Osteocyte (in vitro differentiated cells): ENCODE measurements around the gene ATRNL1. TPM values are rescaled to one million over a fixed set of nuclear protein-coding genes. Genes with fewer than 3 reads are reported as not detected.
A peak's percentile ranks its signal among the peaks of the same experiment; 100 is the strongest.
"Not testable (repeated sequence)": the region's sequence is repeated elsewhere in the genome, so short reads cannot be mapped to it uniquely, and the experiment has no call there.

Experiments
- DNase-seq: peaks from one replicate; pipeline ENCODE4 v3.0.0; 2021; ENCODE audit warnings: mixed read lengths; ENCODE audit not compliant: unreplicated experiment; ENCODE audit errors: extremely low spot score
- H3K27ac Mint-ChIP-seq: one replicate; pipeline ENCODE4 v1.8.0; 2021; ENCODE audit warnings: mild to moderate bottlenecking, mixed read lengths; ENCODE audit not compliant: unreplicated experiment
- H3K27me3 Mint-ChIP-seq: one replicate; pipeline ENCODE4 v1.8.0; 2021; ENCODE audit warnings: mixed read lengths; ENCODE audit not compliant: unreplicated experiment
- H3K36me3 Mint-ChIP-seq: one replicate; pipeline ENCODE4 v1.8.0; 2021; ENCODE audit warnings: mixed read lengths; ENCODE audit not compliant: unreplicated experiment
- H3K4me1 Mint-ChIP-seq: one replicate; pipeline ENCODE4 v1.8.0; 2021; ENCODE audit warnings: mixed read lengths; ENCODE audit not compliant: unreplicated experiment
- H3K4me3 Mint-ChIP-seq: one replicate; pipeline ENCODE4 v1.8.0; 2021; ENCODE audit warnings: mild to moderate bottlenecking, moderate library complexity, mixed read lengths; ENCODE audit not compliant: unreplicated experiment
- H3K9me3 Mint-ChIP-seq: one replicate; pipeline ENCODE4 v1.8.0; 2021; ENCODE audit warnings: mixed read lengths; ENCODE audit not compliant: unreplicated experiment
- total RNA-seq: library from RNA; stranded (reverse); gene quantifications from 2 replicates; pipeline ENCODE4 v1.2.1, GENCODE V29; 2021
- TF ChIP-seq, protein P1 (sequence below): fragments of 200-600 bp; sonication (generic); IDR thresholded peaks from 2 replicates; pipeline ENCODE4 v1.5.0; 2021; ENCODE audit warnings: antibody characterized with exemption, mild to moderate bottlenecking, moderate library complexity

The ATRNL1 gene
- total RNA-seq, 1 donor from 2014 or later = 20.2 TPM

GRCh38 chr10:115171392-115171960 lies 78.3 kb downstream of the ATRNL1 start:
- DNase-seq = no peak
- Mint-ChIP-seq H3K36me3 (no peaks in the 10 kb centered on the region), H3K9me3 (peaks cover 2% of the 10 kb centered on the region), H3K27ac (no peak overlapping the region), H3K4me3 (no peak overlapping the region), H3K27me3 (no peaks in the 10 kb centered on the region), H3K4me1 (no peaks in the 10 kb centered on the region)
- TF ChIP-seq, protein P1, sequence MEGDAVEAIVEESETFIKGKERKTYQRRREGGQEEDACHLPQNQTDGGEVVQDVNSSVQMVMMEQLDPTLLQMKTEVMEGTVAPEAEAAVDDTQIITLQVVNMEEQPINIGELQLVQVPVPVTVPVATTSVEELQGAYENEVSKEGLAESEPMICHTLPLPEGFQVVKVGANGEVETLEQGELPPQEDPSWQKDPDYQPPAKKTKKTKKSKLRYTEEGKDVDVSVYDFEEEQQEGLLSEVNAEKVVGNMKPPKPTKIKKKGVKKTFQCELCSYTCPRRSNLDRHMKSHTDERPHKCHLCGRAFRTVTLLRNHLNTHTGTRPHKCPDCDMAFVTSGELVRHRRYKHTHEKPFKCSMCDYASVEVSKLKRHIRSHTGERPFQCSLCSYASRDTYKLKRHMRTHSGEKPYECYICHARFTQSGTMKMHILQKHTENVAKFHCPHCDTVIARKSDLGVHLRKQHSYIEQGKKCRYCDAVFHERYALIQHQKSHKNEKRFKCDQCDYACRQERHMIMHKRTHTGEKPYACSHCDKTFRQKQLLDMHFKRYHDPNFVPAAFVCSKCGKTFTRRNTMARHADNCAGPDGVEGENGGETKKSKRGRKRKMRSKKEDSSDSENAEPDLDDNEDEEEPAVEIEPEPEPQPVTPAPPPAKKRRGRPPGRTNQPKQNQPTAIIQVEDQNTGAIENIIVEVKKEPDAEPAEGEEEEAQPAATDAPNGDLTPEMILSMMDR = peak; percentile 57

DNA sequence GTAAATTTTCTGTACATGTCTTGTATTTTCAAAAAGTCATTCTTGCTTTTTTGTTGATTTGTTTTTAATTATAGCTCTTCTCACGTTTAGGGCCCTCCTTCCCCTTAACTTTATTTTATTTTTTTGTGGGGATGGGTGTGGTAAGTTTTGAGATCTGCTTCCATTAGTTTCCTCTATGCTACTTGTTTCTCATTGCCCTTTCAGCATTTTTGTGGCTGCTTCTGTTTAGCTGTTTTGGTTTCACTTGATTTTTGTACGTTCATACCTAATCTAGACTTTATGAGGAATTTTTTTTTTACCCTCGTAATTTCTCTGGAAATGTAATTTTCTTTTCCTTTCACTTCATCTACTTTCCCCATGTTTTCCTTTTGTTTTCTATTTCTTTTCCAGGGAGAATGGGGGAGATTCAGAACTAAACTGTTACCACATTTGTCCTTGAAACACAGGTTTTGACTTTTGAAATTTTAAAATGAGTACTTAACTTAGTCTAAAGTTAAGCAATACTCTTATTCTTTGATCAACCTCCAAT lies 80.8 kb downstream of the ATRNL1 start:
- no peak for DNase-seq
- TF ChIP-seq, protein P1 = no peak
- no peaks in the 10 kb centered on the region for H3K4me1 Mint-ChIP-seq

GRCh38 chr10:115207276-115207675 lies 114.1 kb downstream of the ATRNL1 start:
- H3K36me3 Mint-ChIP-seq, DNase-seq, H3K27me3 Mint-ChIP-seq, H3K4me3 Mint-ChIP-seq, H3K9me3 Mint-ChIP-seq: not testable (repeated sequence)
- peak overlapping the region; percentile 68 for H3K27ac Mint-ChIP-seq
- peaks cover 11% of the 10 kb centered on the region for H3K4me1 Mint-ChIP-seq

More for the DNA sequence above, 80.8 kb downstream of the ATRNL1 start:
- H3K36me3 Mint-ChIP-seq = no peaks in the 10 kb centered on the region
- H3K27ac Mint-ChIP-seq = no peak overlapping the region
- H3K4me3 Mint-ChIP-seq = no peak overlapping the region
- H3K9me3 Mint-ChIP-seq = no peaks in the 10 kb centered on the region
- no peaks in the 10 kb centered on the region for H3K27me3 Mint-ChIP-seq

DNA sequence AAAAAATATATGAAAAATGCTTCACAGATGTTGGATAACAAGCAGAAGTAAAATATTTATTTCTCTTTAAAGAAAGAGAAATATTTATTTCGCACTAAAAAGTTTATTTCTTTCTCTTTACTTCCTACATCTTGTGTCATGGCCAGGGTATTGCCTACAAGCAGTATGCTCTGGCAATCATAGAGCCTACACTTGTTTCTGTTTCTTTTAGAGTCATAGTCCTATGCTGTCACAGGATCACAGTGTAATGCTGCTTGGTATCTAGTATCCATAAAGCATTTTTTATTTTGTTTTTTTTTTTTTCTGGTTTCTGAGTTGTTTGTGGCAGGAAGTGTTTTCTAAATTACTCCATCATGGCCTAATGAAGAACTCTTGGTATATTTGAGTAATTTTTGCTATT lies 116.0 kb downstream of the ATRNL1 start:
- Mint-ChIP-seq H3K36me3 (peaks cover 3% of the 10 kb centered on the region), H3K27me3 (no peaks in the 10 kb centered on the region), H3K27ac (no peak overlapping the region), H3K4me3 (no peak overlapping the region), H3K4me1 (peaks cover 11% of the 10 kb centered on the region), H3K9me3 (no peaks in the 10 kb centered on the region)
- DNase-seq = no peak
- TF ChIP-seq, protein P1 = no peak

- Mint-ChIP-seq H3K36me3 (no peaks in the 10 kb centered on the region), H3K9me3 (no peaks in the 10 kb centered on the region), H3K4me1 (no peaks in the 10 kb centered on the region), H3K4me3 (no peak overlapping the region), H3K27me3 (no peaks in the 10 kb centered on the region), H3K27ac (no peak overlapping the region)
- TF ChIP-seq, protein P1 = no peak
- no peak for DNase-seq
These were observed 121.7 kb downstream of the ATRNL1 start for GRCh38 chr10:115214829-115215228.
